CD4-positive, alpha-beta T cell treated with Interferon alpha-2 for 1 hour (primary cell): ENCODE measurements around the gene SLC37A1.
A peak's percentile ranks its signal among the peaks of the same experiment; 100 is the strongest.

Experiments used
- DNase-seq, 2 donors: peaks; one replicate each; pipeline ENCODE4 v3.0.0-alpha.2; 2020 to 2022

The SLC37A1 gene

DNA sequence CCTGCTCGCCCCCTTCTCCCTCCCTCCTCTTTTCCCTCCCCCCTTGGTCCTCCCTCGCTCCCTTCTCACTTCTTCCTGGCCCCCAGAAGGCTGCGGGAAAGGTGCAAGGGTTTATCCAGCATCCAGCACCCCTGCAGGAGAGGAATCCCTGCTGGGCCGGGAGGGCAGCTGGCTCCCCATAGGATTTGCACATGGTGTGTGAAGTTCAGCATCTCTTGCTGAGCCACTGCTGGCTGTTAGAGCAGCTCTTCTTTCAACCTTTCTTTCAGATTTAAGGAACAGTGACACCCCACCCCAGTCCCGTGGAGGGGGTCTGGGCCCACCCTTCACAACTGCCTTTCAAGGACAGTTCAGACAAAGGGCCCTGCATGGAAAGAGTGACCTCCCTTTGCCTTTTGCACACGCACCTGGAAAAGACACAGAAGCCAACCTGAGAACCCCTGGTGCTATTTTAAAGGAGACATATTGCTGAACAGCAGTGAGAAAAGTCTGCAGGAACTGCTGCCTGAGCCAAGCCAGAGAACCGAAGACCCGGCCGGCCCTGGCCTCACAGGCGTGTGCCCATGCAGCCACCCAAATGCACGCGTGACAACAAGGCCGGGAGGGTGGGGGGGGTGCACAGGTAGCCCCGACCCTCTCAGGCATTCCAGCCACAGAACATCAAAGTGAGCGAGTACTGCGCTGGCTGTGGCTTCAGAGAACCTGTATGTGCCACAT is 66.6 kb downstream of the SLC37A1 start:
- no peak for DNase-seq

DNA sequence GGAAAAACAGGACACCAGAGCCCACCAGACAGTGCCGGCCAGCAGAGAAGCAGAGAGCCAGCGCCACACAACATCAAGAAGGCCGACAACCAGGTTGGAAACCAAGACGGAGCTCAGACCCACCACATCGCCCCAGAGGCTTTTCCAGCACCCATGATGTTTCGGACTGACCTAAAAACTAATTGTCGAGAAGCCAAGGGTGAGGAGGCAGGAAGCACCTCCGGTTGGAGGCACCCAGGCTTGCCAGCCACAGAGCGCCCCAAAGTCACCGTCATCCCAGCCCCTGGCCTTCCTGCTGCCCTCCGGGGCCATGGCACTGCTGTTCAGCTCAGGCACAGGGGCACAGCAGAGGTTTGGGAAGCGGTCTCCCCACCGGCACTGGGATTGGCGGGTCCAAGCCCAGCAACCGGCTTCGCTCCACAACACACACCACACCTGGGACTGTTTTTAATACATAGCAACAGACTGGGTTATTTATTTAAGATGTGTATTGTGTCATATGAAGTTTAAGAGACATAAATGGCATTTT is 67.2 kb downstream of the SLC37A1 start:
- DNase-seq: no peak

DNA sequence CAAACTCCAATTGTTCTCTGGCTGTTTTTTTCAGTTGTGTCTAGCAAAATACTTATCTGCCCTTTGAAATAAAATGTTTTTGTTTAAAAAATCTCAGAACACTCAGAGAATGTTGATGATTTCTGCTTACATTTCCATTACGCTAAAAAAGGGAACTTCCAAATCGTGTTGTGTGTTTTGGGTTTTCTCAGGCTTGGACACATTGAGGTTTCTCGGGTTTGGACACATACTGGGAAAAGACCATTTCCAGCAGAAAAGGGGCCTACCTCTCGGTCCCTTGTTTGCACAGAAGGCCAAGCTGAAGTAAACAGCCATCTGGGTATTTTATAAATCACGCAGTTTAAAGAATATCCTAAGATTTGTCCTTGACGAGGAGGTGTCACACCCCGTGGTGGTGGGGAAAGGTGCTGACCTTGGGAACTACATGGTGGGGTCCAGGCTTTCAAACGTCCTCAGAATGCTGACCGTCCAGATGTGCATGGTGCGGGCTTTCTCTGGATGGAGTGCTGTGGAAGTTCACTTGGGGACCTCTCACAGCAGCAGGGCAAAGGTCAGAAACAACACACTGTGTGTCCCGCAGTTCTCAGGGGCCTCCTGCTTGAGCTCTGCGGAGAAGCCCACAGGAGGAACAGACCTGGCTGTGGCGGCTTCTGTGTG is 67.8 kb downstream of the SLC37A1 start:
- DNase-seq: no peak

DNA sequence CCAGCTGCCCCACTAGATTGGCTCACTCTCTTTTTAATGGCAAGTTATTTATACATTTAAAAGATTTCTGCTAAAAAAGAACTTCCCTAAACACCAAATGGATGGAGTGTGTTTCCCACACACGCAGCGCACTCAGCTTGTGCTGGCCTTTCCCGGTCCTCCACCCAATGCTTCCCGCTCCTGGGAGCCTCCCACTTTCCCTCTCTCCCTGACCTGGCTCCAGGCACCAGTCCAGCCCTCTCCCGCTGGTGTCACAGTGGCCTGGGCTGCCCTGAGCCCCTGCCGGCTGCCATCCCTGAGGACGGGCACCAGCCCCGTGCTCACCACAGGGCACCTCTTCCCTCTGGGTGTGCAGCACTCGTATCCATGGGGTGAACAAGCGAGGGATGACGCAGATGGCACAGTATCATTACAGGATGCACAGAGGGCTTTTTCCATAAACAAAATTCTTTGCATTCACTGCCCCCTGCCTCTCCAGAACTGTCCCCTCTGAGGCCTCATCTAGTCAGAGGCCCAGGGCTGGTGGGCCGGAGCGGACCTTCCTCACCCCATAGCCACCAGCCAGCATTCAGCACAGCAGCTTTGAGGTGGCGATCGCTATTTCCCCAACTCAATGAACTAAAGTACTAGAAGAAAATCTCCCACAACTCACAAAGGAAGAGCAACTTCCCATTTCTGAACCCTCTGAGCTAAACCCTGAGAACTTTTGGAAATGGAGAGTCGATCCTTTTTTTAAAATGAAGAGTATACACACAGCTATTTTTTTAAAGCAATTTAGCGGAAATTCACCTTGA is 68.5 kb downstream of the SLC37A1 start:
- no peak for DNase-seq

DNA sequence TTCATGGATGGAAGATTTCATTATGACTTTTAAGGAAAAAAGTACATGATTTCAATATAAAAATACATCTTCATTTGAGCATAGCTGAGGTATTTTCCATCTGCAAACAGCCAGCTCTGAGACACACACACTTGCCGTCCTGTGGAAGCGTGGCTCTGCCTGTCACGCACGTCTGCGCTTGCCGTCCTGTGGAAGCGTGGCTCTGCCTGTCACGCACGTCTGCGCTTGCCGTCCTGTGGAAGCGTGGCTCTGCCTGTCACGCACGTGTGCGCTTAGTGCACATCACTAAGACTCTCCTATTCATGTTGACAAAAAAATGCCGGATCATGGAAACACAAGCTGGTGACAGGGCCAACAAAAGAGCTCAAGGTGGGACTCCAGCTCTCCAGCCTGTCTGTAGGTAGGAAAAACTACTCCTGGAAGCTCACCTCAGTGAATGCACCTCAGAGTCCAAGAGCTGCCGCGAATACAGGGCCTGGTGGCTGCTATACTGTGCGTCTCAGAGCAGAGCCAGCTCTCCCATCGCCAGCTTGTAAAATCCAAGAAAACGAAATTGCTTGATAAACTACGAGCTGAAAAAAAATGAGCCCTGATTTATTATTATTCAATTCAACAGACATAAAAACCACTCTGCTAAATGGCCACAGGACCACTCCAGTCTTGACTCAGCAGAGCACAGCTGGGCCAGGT is 69.3 kb downstream of the SLC37A1 start:
- DNase-seq: no peak

DNA sequence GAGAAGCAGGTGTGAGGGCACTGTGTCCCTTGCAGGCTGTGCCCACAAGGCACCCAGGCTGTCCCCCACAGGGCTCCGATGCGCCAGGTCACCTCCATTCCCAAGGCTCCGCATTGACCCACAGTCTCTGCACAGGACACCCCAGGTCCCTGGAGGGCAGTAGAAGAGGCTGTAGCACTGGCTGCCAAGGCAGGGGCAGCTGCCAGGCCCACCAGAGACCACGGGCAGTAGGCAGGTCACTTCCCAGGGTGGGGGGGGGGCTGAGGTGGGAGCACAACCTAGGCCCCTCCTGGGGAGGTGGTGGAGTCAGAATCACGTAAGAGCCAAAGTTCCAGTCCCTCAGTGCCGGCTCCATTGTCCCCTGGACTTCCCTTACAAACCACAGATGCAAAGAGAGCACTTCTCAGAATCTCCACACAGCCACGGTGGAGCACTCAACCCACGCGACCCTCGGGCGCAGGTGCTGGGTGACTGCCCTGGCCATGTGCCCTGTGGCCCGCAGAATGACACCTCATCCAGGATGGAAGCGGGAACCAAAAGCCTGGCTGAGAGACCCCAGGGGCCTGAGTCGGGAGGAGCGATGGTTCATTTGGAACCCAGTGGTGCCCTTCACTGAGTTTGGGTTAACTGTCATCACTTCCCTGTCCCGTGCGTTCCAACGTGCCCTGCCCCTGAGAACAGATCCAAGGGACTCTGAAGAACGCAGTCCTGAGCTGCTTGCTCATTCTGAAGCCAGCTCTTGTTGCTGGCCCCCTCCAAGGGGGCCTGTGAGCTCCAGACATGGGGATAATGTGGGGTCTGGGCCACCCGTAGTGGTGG is 70.0 kb downstream of the SLC37A1 start:
- DNase-seq: no peak

DNA sequence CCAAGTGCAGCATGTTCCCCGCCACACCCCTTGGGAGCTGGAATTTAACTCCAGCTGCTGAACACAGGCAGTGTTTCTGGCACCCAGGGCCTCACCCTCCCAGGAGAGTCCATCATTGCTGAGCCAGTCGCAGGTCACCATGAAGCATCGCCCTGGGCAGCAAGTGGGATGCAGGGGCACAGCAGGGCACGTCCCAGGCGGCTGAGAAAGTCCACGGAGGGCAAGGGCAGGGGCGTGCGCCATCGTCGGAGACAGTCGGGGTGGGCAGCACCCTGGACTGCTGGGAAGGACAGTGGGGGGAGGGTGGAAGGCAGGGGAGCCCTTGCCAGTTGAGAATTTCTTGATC is 70.6 kb downstream of the SLC37A1 start:
- DNase-seq: no peak

DNA sequence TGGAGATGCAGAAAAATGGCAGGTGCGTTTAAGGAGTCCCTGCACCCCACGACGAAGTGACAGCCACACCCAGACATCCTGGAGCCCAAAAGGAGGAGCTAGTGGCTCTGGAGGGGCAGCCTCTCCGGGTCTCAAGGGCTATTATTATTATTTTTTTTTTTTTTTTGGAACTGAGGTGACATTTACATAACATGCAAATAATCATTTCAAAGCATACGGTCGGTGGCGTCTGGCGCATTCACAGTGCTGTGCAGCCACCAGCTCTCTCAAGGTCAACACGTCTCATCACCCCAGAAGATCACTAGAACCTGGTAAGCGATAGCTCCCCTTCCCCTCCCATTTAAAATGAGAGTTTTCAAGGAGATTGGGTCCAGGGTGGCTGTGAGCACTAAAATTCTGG is 72.2 kb downstream of the SLC37A1 start:
- no peak for DNase-seq

DNA sequence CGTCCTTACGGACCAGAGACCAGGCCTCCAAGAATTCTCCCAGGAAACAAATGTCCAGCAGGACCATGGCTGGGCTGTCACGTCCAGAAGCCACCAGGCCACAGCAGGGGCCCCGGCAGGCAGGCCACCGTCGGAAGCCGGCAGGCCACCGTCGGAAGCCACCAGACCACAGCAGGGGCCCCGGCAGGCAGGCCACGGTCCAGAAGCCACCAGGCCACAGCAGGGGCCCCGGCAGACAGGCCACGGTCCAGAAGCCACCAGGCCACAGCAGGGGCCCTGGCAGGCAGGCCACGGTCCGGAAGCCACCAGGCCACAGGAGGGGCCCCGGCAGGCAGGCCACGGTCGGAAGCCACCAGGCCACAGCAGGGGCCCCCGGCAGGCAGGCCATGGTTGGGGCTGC is 72.8 kb downstream of the SLC37A1 start:
- no peak for DNase-seq

DNA sequence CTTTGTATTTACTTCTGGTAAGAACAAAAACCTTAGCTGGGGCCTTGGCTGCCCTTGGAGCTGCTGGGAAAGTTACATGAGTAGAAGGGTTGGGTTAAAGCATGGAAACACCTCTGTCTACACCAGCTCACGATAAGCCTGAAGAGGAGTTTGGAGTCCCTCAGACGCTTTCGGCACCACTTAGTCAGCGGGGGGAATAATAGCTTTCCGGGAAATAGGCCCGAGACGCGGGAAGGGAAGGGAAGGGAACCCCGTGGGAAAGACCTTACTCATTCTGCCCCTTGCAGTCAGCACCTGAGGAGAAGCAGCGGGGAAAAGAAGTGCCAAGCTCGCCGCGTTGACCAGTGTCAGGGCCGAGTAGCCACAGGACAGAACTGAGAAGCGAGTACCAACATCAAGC is 73.4 kb downstream of the SLC37A1 start:
- no peak for DNase-seq

DNA sequence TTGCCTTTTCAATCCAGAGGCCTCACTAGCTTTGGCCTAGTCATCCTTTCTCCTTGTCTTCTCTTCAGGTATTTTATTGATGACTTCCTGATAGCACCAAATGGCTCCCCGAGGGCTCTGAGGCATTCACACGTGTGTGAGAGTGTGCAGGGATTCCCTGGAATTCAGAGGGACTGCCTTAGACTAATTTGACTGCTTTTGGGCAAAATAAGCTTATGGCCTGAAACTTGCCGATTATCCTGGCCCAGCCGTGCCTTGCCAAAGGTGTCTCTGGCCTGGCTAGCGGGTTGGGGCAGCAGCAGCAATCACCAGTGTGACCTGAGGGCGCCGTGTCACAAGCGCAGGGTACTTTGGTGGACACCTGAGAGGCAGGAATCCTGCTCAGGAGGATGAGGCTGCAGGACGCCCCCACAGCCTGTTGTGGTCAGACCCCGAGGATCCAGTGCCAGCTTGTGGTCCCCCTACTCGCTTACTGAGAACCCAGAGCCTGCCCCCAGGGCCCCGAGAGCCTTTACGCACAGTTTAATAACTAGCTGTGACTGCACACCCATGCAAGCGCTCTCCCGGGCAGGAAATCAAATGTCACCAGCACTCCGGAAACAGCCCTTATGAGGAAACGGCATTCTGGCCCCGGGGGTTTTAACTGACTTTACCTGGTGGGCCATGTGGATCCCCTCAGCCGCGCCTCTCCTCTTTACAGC is 76.9 kb downstream of the SLC37A1 start:
- peak in 1 of 2 donors; percentile 13 for DNase-seq

DNA sequence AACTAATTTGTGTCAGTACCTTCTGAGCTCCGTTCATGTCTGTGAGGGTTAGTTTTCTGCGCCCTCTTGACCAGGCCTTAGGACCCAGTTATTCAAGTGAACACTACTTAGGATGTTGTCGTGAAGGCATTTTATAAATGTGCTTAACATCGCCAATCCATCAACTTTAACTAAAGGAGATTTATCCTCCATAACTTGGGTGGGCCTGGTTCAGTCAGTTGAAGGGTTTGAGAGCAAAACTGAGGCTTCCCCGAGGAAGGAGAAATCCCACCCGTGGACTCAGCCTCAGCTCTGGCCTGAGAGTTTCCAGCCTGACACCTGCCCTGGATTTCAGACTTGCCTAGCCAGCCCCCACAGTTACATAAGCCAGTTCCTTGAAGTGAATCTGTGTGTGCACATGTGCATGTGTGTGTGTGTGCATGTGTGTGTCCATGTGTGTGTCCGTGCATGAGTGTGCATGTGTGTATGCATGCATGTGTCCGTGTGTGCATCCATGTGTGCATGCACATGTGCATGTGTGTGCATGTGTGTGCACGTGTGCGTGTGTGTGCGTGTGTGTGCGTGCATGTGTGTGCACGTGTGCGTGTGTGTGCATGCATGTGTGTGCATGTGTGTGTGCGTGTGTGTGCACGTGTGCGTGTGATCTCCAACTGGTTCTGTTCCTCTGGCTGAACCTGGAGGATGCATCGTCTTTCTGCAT is 77.7 kb downstream of the SLC37A1 start:
- no peak for DNase-seq

DNA sequence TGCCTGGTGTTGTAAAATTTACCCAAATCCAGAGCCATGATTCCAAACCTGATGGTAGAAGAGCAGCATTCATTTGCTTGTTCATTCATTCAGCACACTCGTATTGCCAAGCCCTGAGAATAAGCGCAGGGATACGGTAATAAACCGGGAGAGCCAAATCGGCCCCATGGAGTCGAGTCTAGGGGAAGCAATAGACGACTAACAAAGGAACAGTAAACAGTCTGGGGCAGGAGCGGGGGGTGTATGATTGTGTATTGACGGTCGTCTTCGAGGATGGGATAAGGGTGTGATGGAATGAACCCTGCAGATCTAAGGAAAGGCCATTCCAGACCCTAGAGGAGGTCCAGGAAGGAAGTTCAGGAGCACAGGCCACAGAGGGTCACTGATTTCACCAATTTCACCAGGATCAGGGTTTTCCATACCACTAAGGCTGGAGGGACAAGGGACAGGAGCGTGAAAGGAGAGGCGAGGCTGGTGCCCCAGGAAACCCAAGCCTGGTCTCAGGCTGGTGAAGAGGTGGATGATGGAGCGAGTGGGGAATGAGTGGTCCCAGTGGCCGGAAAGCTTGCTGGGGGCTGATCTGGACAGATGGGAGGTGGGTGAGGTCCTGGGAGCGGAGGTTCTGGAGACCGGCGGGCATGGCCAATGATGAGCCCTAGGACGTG is 78.6 kb downstream of the SLC37A1 start:
- no peak for DNase-seq

DNA sequence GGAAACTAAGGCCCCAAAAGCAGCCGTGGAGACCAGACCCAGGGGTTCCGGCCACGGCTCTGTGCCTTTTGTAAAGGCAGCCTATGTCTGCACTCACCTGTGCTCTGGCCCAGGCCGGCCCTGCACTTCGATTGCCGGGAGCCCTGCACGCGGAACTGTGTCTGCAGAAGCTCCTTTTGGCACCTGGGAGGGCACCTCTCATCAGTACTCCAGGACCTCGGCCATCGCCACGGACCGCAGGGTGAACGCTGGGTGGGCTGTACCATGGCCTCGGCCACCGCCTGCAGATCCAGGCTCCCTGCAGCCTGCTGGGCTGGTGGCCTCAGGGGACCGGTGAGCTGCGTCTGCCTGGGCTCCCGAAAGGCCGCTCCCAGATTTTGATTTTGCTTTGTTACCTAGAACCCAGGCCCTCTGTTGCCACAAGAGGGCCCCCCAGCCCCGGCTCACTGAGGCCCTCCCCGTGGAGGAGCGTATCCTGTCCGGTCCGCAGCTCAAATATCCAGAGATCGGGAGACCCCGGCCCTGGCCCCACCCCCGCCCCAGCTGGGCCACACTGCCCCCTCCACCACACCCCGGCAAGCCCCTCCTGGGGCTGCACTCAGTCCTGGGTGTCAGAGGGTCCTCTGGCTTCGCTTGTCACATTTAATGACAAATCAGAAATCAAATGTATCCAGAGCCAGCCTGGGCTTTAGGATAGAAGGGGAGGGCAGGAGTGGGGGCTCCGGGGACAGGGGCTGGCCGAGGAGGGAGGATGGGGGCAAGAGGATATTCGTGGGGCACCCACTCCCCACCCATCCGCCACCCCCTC is 79.6 kb downstream of the SLC37A1 start:
- DNase-seq: peak; percentile 36 to 73

DNA sequence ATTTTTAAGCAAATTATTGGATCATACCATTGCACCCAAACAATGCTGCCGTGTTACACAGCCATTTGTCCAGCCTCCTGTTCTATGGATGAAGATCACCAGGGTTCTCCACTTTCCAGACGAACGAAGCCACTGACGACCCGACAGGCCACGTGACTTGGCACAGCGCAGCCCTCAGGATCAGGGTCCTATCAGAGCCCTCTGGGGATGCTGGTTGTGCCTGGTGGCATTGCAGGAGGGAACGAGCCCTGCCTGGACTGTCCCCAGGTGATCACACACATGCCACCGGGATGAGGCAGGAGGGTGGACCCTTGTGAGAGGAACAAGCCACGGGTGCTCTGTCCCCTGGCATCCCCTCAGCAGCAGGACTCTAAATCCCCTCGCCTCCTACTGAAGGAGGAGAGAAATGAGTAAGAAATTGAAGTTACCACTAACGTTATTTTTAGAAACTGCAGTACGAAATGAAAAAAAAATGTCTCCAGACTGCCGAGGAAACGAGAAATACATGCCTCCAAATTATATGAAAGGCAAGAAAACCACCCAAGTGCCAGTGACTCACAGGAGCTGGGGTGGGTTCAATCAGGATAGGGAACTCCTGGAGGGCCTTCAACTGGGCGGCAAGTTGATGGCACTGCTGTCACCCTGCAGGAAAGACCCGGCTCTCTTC is 81.1 kb downstream of the SLC37A1 start:
- no peak for DNase-seq

DNA sequence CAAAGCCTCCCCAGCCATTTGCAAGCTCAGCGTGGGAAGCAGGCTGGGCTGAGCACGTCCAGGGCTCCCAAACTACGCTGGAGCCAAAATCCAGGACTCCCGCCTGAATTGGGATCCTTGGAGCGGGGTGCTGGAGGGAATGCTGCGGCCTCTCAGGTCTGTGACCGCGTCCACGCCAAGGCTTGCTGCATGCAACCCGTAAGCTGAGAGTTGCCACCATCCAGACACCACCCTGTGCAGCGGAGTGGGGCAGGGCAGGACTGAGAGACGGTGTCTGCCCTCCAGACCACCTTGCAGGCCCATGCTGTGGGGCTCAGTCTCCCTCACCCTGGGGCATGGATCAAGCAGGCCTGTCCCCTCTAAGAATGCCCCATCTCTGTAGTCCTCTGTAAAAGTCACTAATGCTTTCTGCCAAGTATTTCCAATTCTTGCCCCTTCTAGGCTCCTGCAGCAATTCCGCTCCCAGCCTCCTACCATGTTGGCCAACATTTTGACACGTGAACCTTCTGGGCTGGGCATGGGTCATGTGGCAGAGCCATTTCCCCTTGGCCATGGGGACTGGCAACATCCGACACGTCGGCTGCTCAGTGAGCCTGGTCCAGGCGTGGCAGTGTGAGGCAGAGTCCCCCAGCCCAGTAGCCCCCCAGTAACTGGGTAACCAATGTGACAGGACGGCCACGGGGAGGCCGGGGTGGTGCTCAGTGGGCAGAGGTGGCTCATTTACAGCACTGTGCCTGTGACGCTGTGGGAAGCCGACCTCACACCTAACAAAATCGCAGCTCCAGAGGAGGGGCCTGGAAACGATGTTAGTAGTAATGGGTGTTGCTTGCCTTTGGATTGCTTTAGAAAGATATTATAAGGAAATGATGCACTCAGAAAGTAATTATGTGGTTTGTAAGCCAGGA is 81.9 kb downstream of the SLC37A1 start:
- no peak for DNase-seq

DNA sequence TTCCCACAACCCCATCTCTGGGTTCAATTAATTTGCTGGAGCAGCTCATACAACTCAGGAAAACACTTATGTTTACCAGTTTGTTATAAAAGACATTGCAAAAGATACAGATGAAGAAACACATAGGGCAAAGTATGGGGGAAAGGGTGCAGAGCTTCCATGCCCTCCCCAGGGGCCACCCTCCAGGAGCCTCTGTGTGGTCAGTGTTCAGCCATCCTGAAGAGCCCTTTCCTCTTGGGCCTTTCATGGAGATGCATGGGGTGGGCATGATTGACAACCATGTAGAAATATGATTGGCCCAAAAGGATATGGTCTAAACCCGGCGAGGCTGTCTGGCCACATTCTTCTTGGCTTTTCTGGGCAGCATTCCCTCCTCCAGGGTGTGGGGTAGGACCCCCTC is 83.0 kb downstream of the SLC37A1 start:
- DNase-seq: no peak
